H9 (cell line): Measurements from ENCODE around the gene TRIL. TPM values are rescaled to one million over a fixed set of nuclear protein-coding genes. Genes with fewer than 3 reads are reported as not detected.

Experiments used
- DNase-seq: peaks from one replicate; pipeline ENCODE4 v3.0.0-alpha.2; 2017
- H2AFZ ChIP-seq: one replicate; pipeline ENCODE4 v1.6.1; 2013; ENCODE audit warnings: mild to moderate bottlenecking, low read length, control low read depth, moderate library complexity
- H2AK5ac ChIP-seq: 2 replicates; pipeline ENCODE4 v1.6.1; 2013; ENCODE audit warnings: low read length, control low read depth, mixed read lengths; ENCODE audit not compliant: insufficient read length
- H2BK120ac ChIP-seq: one replicate; pipeline ENCODE4 v1.6.1; 2013; ENCODE audit warnings: low read depth, mild to moderate bottlenecking, low read length, control low read depth, inconsistent platforms; ENCODE audit not compliant: poor library complexity, severe bottlenecking
- H2BK12ac ChIP-seq: 2 replicates; pipeline ENCODE4 v1.6.1; 2013; ENCODE audit warnings: low read length, control low read depth, mixed read lengths, low read depth; ENCODE audit not compliant: insufficient read length
- H2BK15ac ChIP-seq: 2 replicates; pipeline ENCODE4 v1.6.1; 2013; ENCODE audit warnings: low read depth, low read length, control low read depth
- H2BK20ac ChIP-seq: one replicate; pipeline ENCODE4 v1.6.1; 2013; ENCODE audit warnings: low read depth, mild to moderate bottlenecking, low read length, control low read depth, inconsistent platforms; ENCODE audit not compliant: poor library complexity, severe bottlenecking
- H2BK5ac ChIP-seq: 2 replicates; pipeline ENCODE4 v1.6.1; 2013; ENCODE audit warnings: low read length, control low read depth, mixed read lengths; ENCODE audit not compliant: insufficient read length
- H3K14ac ChIP-seq: 2 replicates; pipeline ENCODE4 v1.6.1; 2013; ENCODE audit warnings: low read length, control low read depth; ENCODE audit not compliant: insufficient read depth
- H3K18ac ChIP-seq: 2 replicates; pipeline ENCODE4 v1.6.1; 2013; ENCODE audit warnings: low read depth, mild to moderate bottlenecking, mixed read lengths, low read length, control low read depth; ENCODE audit not compliant: insufficient read length
- H3K23ac ChIP-seq: 2 replicates; pipeline ENCODE4 v1.6.1; 2013; ENCODE audit warnings: low read length, control low read depth, mixed read lengths, low read depth; ENCODE audit not compliant: insufficient read length
- H3K23me2 ChIP-seq: 2 replicates; pipeline ENCODE4 v1.6.1; 2013; ENCODE audit warnings: low read depth, mild to moderate bottlenecking, mixed read lengths, low read length, control low read depth; ENCODE audit not compliant: insufficient read length, poor library complexity, severe bottlenecking
- H3K27ac ChIP-seq: 2 replicates; pipeline ENCODE4 v1.5.1; 2013; ENCODE audit warnings: low read length, control low read depth, mixed read lengths, low read depth; ENCODE audit not compliant: insufficient read length
- H3K27me3 ChIP-seq: 2 replicates; pipeline ENCODE4 v1.6.1; 2013; ENCODE audit warnings: low read length, control low read depth, inconsistent platforms; ENCODE audit not compliant: insufficient read depth
- H3K4ac ChIP-seq: 2 replicates; pipeline ENCODE4 v1.6.1; 2013; ENCODE audit warnings: low read depth, mild to moderate bottlenecking, control low read depth, inconsistent platforms, low read length, moderate library complexity
- H3K4me1 ChIP-seq: 2 replicates; pipeline ENCODE4 v1.6.1; 2013; ENCODE audit warnings: low read length, control low read depth, inconsistent platforms; ENCODE audit not compliant: insufficient read depth
- H3K4me2 ChIP-seq: 2 replicates; pipeline ENCODE4 v1.6.1; 2013; ENCODE audit warnings: low read length, control low read depth, mixed read lengths; ENCODE audit not compliant: insufficient read length, insufficient read depth
- H3K56ac ChIP-seq: 2 replicates; pipeline ENCODE4 v1.6.1; 2013; ENCODE audit warnings: low read depth, mild to moderate bottlenecking, mixed read lengths, low read length, control low read depth; ENCODE audit not compliant: insufficient read length
- H3K79me1 ChIP-seq: 2 replicates; pipeline ENCODE4 v1.6.1; 2013; ENCODE audit warnings: low read depth, mild to moderate bottlenecking, moderate library complexity, low read length, control low read depth, inconsistent platforms; ENCODE audit not compliant: insufficient read depth, poor library complexity, severe bottlenecking
- H3K79me2 ChIP-seq: 2 replicates; pipeline ENCODE4 v1.6.1; 2013; ENCODE audit warnings: low read length, control low read depth, inconsistent platforms; ENCODE audit not compliant: insufficient read depth
- H3K9ac ChIP-seq: 2 replicates; pipeline ENCODE4 v1.6.1; 2013; ENCODE audit warnings: low read length, control low read depth, mixed read lengths; ENCODE audit not compliant: insufficient read length; ENCODE audit errors: extremely low read depth
- H3K9me3 ChIP-seq: one replicate; pipeline ENCODE4 v1.6.1; 2013; ENCODE audit warnings: low read depth, low read length, inconsistent platforms; ENCODE audit not compliant: control insufficient read depth
- H3T11ph ChIP-seq: one replicate; pipeline ENCODE4 v1.6.1; 2013; ENCODE audit warnings: mild to moderate bottlenecking, low read length, control low read depth, inconsistent platforms
- H4K20me1 ChIP-seq: one replicate; pipeline ENCODE4 v1.6.1; 2013; ENCODE audit not compliant: control insufficient read depth, insufficient read length, insufficient read depth
- H4K5ac ChIP-seq: 2 replicates; pipeline ENCODE4 v1.6.1; 2013; ENCODE audit warnings: low read depth, mild to moderate bottlenecking, mixed read lengths, low read length, control low read depth; ENCODE audit not compliant: insufficient read length
- H4K8ac ChIP-seq: replicated peaks from 2 replicates; pipeline ENCODE4 v1.6.1; 2013; ENCODE audit warnings: low read length, control low read depth, mixed read lengths, low read depth; ENCODE audit not compliant: insufficient read length
- H4K91ac ChIP-seq: 2 replicates; pipeline ENCODE4 v1.6.1; 2013; ENCODE audit warnings: low read depth, mild to moderate bottlenecking, moderate library complexity, mixed read lengths, low read length, control low read depth; ENCODE audit not compliant: insufficient read length
- H3K27ac Mint-ChIP-seq, 3 experiments: 2 replicates in 2 of 3; 3 replicates in 1 of 3; pipeline ENCODE4 v1.8.0; 2020 to 2021; ENCODE audit warnings: mixed read lengths in 3 of 3, mild to moderate bottlenecking in 1 of 3, moderate library complexity in 1 of 3
- H3K27me3 Mint-ChIP-seq: 2 replicates; pipeline ENCODE4 v1.8.0; 2021; ENCODE audit warnings: low read depth, mild to moderate bottlenecking, moderate library complexity, mixed read lengths
- H3K36me3 Mint-ChIP-seq, 3 experiments: 2 replicates in 2 of 3; 3 replicates in 1 of 3; pipeline ENCODE4 v1.8.0; 2020 to 2021; ENCODE audit warnings: low read depth in 3 of 3, mixed read lengths in 3 of 3; ENCODE audit not compliant: insufficient read depth in 1 of 3
- H3K4me1 Mint-ChIP-seq, 2 experiments: 2 replicates each; pipeline ENCODE4 v1.8.0; 2020; ENCODE audit warnings: mixed read lengths in 2 of 2
- H3K4me3 Mint-ChIP-seq, 2 experiments: 2 replicates in 1 of 2; 3 replicates in 1 of 2; pipeline ENCODE4 v1.8.0; 2020 to 2021; ENCODE audit warnings: mild to moderate bottlenecking in 2 of 2, mixed read lengths in 2 of 2, moderate library complexity in 1 of 2
- H3K9me3 Mint-ChIP-seq, 2 experiments: 2 replicates in 1 of 2; 3 replicates in 1 of 2; pipeline ENCODE4 v1.8.0; 2020; ENCODE audit warnings: mild to moderate bottlenecking in 2 of 2, mixed read lengths in 2 of 2, moderate library complexity in 1 of 2
- CTCF ChIP-seq: fragments of 200-600 bp; sonication (generic); conservative IDR thresholded peaks from 3 replicates; pipeline ENCODE4 v1.8.0; 2021; ENCODE audit warnings: antibody characterized with exemption, mild to moderate bottlenecking
- WGBS: extraction: QIAGEN DNeasy Blood & Tissue Kit; methylation state at CpG from one replicate; pipeline ENCODE4 v1.1.7; 2013; ENCODE audit warnings: missing lambda C conversion rate, low lambda C conversion rate, mixed read lengths; ENCODE audit not compliant: insufficient read length; ENCODE audit errors: extremely low coverage; 5-methylcytosine and 5-hydroxymethylcytosine counted together
- total RNA-seq: library from RNA; stranded (reverse); gene quantifications from 2 replicates; pipeline ENCODE4 v1.2.1, GENCODE V29; 2021

TRIL gene
- total RNA-seq, 1 experiment from 2014 or later = 3.1 TPM

GRCh38 chr7:28977881-28978280, 19.8 kb upstream of the TRIL start:
- Mint-ChIP-seq H3K27ac (no peak overlapping the region), H3K9me3 (peaks cover 9% of the 10 kb centered on the region in 2 experiments; a peak in 4 of 5 replicates), H3K27me3 (no peaks in the 10 kb centered on the region), H3K4me3 (no peak overlapping the region), H3K4me1 (peaks cover 20 to 22% of the 10 kb centered on the region in 2 experiments), H3K36me3 (peaks cover 0 to 11% (median 5%) of the 10 kb centered on the region in 3 experiments; a peak in 4 of 7 replicates)
- DNase-seq = no peak
- Histone ChIP-seq H2BK12ac (no peak overlapping the region), H3T11ph (no peak overlapping the region), H3K27ac (no peak overlapping the region), H2AFZ (no peak overlapping the region), H4K5ac (no peak overlapping the region), H3K14ac (no peak overlapping the region), H4K20me1 (no peaks in the 10 kb centered on the region), H2BK120ac (no peak overlapping the region), H2BK15ac (no peak overlapping the region), H3K23me2 (no peaks in the 10 kb centered on the region), H2BK5ac (no peak overlapping the region), H2AK5ac (no peak overlapping the region), H3K79me2 (no peaks in the 10 kb centered on the region), H3K27me3 (no peaks in the 10 kb centered on the region), H4K8ac (no peak overlapping the region), H3K4me2 (no peak overlapping the region), H3K23ac (no peak overlapping the region), H3K79me1 (no peaks in the 10 kb centered on the region), H3K4ac (no peak overlapping the region), H3K4me1 (peaks cover 11% of the 10 kb centered on the region), H3K18ac (no peak overlapping the region), H3K56ac (no peak overlapping the region), H3K9ac (no peak overlapping the region), H3K9me3 (no peaks in the 10 kb centered on the region), H4K91ac (no peak overlapping the region), H2BK20ac (no peak overlapping the region)
- no peak for TF ChIP-seq CTCF
- no CpG with 5 or more reads among the region's 1 CpG for WGBS
